ENCODE data around the gene SMYD3. TPM values are rescaled to one million over a fixed set of nuclear protein-coding genes. Genes with fewer than 3 reads are reported as not detected.

The SMYD3 gene
- total and polyA plus RNA-seq, 12 donors: 13.5 to 78.2 (median 26.8) TPM

DNA sequence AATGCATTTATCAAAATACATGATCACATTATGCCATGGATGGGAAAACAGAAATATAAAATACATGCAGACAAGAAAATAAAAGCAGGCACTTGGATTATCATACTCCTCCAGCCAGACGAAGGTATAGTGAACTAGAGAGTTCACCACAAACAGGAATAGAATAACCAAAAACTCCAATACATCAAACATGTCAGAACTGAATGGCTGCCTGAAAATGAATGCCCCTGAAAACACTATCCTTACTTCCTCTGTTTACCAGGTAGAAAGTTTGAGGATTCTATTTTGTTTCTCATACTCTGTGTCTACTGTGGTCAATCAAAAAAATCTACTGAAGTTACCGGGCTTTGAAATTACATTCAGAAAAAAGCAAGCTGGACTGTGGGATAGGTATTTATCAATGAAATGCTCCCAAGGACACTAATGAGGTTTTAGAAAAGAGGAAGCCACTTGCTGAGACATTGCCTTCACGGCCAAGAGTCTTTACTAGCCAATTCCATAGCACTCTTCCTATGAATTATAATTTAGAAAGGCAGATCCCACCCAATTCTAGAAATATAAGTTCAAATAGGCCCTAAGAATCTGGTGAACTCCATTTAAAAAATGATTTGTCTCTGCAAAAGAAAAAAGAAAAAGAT, 197.7 kb downstream of the SMYD3 start:
- no peaks in the 10 kb centered on the region for H3K36me3 ChIP-seq (replicated peaks in 1 of 2)
- H3K9me3 ChIP-seq (replicated peaks in 1 of 3): no peaks in the 10 kb centered on the region
- WGBS, 4 donors: 57 to 68% (median 60%) methylated on average over 3 of the region's 3 CpGs
- intact Hi-C loops (cut with DNase I): no loop called here
- no peaks in the 10 kb centered on the region for H3K4me1 ChIP-seq (replicated peaks in 1 of 2)
- no peak overlapping the region for H3K4me3 ChIP-seq
- no peak for DNase-seq
- no peak overlapping the region for H3K27ac ChIP-seq
- no peaks in the 10 kb centered on the region for H3K27me3 ChIP-seq
- TF ChIP-seq, protein P1, sequence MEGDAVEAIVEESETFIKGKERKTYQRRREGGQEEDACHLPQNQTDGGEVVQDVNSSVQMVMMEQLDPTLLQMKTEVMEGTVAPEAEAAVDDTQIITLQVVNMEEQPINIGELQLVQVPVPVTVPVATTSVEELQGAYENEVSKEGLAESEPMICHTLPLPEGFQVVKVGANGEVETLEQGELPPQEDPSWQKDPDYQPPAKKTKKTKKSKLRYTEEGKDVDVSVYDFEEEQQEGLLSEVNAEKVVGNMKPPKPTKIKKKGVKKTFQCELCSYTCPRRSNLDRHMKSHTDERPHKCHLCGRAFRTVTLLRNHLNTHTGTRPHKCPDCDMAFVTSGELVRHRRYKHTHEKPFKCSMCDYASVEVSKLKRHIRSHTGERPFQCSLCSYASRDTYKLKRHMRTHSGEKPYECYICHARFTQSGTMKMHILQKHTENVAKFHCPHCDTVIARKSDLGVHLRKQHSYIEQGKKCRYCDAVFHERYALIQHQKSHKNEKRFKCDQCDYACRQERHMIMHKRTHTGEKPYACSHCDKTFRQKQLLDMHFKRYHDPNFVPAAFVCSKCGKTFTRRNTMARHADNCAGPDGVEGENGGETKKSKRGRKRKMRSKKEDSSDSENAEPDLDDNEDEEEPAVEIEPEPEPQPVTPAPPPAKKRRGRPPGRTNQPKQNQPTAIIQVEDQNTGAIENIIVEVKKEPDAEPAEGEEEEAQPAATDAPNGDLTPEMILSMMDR (IDR thresholded peaks at IDR 0.05): no peak
- TF ChIP-seq POLR2A (IDR thresholded peaks at IDR 0.05): no peak

DNA sequence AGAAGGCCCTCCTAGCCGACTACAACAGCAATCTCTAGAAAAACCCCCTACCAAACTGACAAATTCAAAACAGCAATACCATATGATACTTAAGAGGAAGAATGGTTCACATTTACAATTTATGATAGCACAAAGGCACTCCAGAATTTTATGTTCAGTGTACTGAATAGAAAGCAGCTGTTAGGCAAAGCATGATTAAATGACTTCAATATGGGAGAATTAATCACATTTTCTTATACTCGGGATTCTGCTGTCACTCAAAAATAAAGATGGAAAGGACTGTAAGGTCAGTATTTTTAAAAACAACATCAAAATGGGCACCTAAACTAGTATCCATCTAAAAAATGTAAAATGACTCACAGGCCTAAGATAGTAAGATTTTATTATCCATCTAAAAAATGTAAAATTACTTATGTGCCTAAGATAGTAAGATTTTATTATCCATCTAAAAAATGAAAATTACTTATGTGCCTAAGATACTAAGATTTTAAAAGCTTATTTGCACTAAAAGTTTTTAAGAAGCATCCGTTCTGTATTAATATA, 198.5 kb downstream of the SMYD3 start:
- H3K36me3 ChIP-seq (replicated peaks in 1 of 2): no peaks in the 10 kb centered on the region
- intact Hi-C loops (cut with DNase I): no loop called here
- 90 to 95% (median 93%) methylated on average over 3 of the region's 3 CpGs for WGBS, 4 donors
- H3K27me3 ChIP-seq: no peaks in the 10 kb centered on the region
- no peaks in the 10 kb centered on the region for H3K4me1 ChIP-seq (replicated peaks in 1 of 2)
- H3K9me3 ChIP-seq (replicated peaks in 1 of 3): no peaks in the 10 kb centered on the region
- H3K27ac ChIP-seq: no peak overlapping the region
- TF ChIP-seq, protein P1 (IDR thresholded peaks at IDR 0.05): no peak
- no peak for TF ChIP-seq POLR2A (IDR thresholded peaks at IDR 0.05)
- DNase-seq: no peak
- H3K4me3 ChIP-seq: no peak overlapping the region

DNA sequence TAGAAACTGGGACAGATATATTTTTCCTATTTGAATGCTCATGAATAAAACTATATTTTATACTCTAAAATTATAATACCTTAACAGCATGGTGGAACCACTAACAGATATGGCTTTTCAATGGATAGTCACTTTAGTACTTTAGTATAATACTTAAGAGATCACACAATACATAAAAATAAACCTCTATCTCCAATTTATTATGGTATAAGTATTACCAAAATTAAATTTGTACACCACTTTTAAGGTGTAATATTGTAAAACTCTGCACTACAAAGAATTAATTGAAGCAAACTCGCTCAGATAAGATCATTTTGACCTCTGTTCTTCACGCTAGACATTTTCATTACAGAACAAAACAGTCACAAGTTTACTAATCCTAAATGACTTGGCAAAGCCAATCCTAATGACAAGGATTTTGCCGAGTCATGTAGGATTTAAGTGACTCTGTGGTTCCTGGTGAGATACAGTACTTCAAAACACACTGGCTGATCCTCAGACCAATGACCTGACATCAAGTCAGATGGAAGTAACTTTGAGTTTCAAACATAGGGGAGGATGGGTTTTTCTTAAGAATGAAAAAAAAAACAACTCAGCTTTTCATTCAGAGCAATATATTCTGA, 200.6 kb downstream of the SMYD3 start:
- DNase-seq: no peak

More for the DNA sequence above, 200.6 kb downstream of the SMYD3 start:
- intact Hi-C loops (cut with DNase I): no loop called here
- Histone ChIP-seq H3K27me3 (no peaks in the 10 kb centered on the region), H3K36me3 (replicated peaks in 1 of 2) (no peaks in the 10 kb centered on the region), H3K4me1 (replicated peaks in 1 of 2) (peaks cover 0 to 5% of the 10 kb centered on the region in 2 donors), H3K4me3 (no peak overlapping the region), H3K27ac (no peak overlapping the region), H3K9me3 (replicated peaks in 1 of 3) (no peaks in the 10 kb centered on the region)
- 66 to 93% (median 84%) methylated on average over 3 of the region's 3 CpGs for WGBS, 4 donors
- TF ChIP-seq POLR2A (IDR thresholded peaks at IDR 0.05): no peak
- TF ChIP-seq, protein P1 (IDR thresholded peaks at IDR 0.05): no peak

Measured in adrenal gland (tissue), 12 donors.